ENCODE data around the gene HSPA1L.
"Not testable (repeated sequence)": the region's sequence is repeated elsewhere in the genome, so short reads cannot be mapped to it uniquely, and the experiment has no call there.

HSPA1L gene

DNA sequence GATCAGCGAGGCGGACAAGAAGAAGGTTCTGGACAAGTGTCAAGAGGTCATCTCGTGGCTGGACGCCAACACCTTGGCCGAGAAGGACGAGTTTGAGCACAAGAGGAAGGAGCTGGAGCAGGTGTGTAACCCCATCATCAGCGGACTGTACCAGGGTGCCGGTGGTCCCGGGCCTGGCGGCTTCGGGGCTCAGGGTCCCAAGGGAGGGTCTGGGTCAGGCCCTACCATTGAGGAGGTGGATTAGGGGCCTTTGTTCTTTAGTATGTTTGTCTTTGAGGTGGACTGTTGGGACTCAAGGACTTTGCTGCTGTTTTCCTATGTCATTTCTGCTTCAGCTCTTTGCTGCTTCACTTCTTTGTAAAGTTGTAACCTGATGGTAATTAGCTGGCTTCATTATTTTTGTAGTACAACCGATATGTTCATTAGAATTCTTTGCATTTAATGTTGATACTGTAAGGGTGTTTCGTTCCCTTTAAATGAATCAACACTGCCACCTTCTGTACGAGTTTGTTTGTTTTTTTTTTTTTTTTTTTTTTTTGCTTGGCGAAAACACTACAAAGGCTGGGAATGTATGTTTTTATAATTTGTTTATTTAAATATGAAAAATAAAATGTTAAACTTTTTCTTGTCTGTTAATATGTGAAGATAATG lies 14.7 kb upstream of the HSPA1L start:
- H3K9me3 Mint-ChIP-seq: no peaks in the 10 kb centered on the region
- H3K27me3 Mint-ChIP-seq: no peaks in the 10 kb centered on the region
- peak; percentile 6 for ATAC-seq (ENCODE audit: low read depth)
- H3K27ac Mint-ChIP-seq: peak overlapping the region; percentile 80
- DNase-seq (ENCODE audit: low spot score in 2 of 2): peak in 1 of 2 donors; percentile 38
- H3K4me3 Mint-ChIP-seq: peak overlapping the region; percentile 91
- peaks cover 19% of the 10 kb centered on the region for H3K4me1 Mint-ChIP-seq
- no peaks in the 10 kb centered on the region for H3K36me3 Mint-ChIP-seq

DNA sequence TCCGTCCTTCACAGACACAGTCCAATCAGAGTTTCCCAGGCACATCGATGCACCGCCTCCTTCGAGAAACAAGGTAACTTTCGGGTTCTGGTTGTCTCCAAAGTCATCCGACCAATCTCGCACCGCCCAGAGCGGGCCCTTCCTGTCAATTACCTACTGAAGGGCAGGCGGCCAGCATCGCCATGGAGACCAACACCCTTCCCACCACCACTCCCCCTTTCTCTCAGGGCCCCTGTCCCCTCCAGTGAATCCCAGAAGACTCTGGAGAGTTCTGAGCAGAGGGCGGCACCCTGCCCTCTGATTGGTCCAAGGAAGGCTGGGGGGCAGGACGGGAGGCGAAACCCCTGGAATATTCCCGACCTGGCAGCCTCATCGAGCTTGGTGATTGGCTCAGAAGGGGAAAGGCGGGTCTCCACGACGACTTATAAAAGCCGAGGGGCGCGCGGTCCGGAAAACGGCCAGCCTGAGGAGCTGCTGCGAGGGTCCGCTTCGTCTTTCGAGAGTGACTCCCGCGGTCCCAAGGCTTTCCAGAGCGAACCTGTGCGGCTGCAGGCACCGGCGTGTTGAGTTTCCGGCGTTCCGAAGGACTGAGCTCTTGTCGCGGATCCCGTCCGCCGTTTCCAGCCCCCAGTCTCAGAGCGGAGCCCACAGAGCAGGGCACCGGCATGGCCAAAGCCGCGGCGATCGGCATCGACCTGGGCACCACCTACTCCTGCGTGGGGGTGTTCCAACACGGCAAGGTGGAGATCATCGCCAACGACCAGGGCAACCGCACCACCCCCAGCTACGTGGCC lies 12.4 kb upstream of the HSPA1L start, which contains the start of gene HSPA1B:
Gene HSPA1B (plus strand): TSS at position 453 of the 794 bp plus-strand sequence. CDS start 213 bp downstream, at position 666.
- peaks cover 16% of the 10 kb centered on the region for H3K4me1 Mint-ChIP-seq
- no peaks in the 10 kb centered on the region for H3K36me3 Mint-ChIP-seq
- peak within 1 kb of the TSS; percentile 97 for H3K27ac Mint-ChIP-seq
- ATAC-seq (ENCODE audit: low read depth) (peak; percentile 74), DNase-seq (ENCODE audit: low spot score in 2 of 2) (peak; percentile 73 to 77)
- H3K27me3 Mint-ChIP-seq: no peaks in the 10 kb centered on the region
- no peaks in the 10 kb centered on the region for H3K9me3 Mint-ChIP-seq
- H3K4me3 Mint-ChIP-seq: peak within 1 kb of the TSS; percentile 92

DNA sequence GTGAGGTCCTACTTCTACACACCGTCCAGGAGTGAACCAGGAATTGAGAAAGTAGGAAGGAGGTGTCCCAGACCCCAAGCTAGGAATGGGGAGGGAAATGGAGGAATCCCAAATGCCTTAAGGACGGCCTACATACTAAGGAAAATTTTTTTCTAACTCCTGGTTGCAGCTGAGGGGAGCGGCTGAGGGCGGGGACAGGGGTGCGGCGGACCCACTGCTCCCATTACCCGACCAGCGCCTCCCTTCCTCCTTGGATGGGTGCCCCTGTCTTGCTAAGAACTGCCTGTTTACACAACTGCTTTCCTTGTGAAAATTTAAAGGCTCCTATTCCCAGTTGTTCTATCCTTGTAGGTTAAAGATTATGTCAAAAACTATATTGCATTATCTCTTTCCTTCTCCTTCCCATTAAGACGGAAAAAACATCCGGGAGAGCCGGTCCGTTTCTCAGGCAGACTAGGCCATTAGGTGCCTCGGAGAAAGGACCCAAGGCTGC lies 11.8 kb upstream of the HSPA1L start:
- Mint-ChIP-seq H3K27ac (peak overlapping the region; percentile 97), H3K4me3 (peak overlapping the region; percentile 92), H3K4me1 (peaks cover 21% of the 10 kb centered on the region), H3K9me3 (no peaks in the 10 kb centered on the region), H3K27me3 (no peaks in the 10 kb centered on the region), H3K36me3 (no peaks in the 10 kb centered on the region)
- DNase-seq (ENCODE audit: low spot score in 2 of 2) (no peak), ATAC-seq (ENCODE audit: low read depth) (peak; percentile 14)

DNA sequence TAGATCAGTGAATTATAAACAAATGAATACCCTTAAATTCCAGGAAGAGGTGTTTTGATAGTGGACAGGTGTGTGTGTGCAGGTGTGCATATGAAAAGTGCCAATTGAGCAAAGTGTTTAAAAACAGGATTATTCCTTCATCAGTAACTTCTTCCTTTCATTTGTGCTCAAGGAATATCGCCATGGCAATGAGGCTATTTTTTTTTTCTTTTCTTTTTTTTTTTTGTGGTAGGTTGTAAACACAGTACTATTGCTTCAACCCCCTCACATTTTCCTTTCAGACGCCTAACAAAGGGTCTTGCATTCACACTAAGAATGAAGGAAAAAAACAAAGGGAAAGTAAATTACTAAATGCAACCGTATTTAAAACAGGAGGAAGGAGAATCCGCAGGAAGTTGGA lies 10.5 kb upstream of the HSPA1L start:
- Mint-ChIP-seq H3K4me1 (peaks cover 19% of the 10 kb centered on the region), H3K27me3 (no peaks in the 10 kb centered on the region), H3K9me3 (no peaks in the 10 kb centered on the region), H3K4me3 (peak overlapping the region; percentile 37), H3K27ac (peak overlapping the region; percentile 97), H3K36me3 (no peaks in the 10 kb centered on the region)
- ATAC-seq (ENCODE audit: low read depth): no peak
- DNase-seq (ENCODE audit: low spot score in 2 of 2): no peak

DNA sequence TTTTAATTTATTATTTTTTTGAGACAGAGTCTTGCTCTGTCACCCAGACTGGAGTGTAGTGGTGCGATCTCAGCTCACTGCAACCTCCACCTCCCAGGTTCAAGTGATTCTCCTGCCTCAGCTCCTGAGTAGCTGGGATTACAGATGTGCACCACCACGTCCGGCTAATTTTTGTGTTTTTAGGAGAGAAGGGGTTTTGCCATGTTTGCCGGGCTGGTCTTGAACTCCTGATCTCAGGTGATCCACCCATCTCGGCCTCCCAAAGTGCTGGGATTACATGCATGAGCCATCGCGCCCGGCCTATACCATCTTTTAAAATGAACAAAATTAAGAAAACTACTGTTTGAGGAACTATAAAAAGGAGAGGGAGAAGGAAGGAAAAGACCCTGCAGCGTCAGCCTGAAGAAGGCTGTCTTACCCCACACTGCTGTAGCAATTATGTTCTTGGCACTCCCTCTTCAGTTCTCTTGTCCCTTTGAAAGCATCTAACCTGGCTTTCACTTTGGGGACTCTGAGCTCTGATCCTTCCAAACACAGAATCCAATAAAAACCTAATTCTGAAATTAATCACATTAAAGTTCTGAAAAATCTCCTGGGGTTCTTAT lies 8.6 kb upstream of the HSPA1L start:
- H3K27ac Mint-ChIP-seq; ATAC-seq (ENCODE audit: low read depth); DNase-seq (ENCODE audit: low spot score in 2 of 2); H3K36me3 Mint-ChIP-seq; H3K9me3 Mint-ChIP-seq; H3K27me3 Mint-ChIP-seq: not testable (repeated sequence)
- Mint-ChIP-seq H3K4me1 (peaks cover 15% of the 10 kb centered on the region), H3K4me3 (peak overlapping the region; percentile 49)

DNA sequence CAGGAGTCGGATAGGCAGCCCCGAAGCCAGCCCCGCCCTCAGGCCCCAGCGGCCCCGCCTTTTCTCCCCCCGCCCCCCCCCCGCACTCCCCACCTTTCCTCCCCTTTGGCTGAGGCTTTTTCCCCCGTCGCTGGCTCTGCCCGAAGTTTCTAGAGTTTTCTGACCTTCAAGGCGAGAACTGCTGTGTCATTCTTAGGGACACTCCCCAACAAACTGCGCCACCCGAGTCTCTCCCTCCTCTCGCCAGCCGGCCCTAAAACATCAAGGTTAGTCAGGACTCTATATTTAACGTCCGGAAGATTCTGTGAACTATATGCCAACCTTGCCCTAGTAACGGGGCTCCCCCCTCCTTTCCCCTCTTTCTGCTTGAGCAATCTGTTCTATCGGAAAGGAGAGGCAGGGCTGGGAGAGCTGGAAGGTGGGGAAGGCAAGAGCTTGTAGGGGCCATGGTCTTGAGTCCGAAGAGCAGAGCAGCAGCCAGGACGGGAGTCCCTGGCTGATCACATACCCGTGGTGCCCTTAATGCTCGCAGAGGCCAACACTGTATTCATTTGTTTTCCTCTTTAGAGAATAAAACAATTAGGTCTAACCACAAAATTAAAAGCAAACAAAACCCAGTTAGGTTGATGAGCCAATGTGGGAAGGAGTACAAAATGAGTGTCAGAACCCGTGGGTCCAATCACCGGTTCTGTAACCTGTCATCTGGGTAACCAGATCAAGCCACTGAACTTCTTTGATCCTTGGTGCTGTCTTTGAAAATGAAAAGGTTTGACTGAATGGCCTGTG lies 7.1 kb upstream of the HSPA1L start:
- no peaks in the 10 kb centered on the region for H3K27me3 Mint-ChIP-seq
- peak overlapping the region; percentile 99 for H3K4me3 Mint-ChIP-seq
- peak overlapping the region; percentile 94 for H3K27ac Mint-ChIP-seq
- H3K9me3 Mint-ChIP-seq: no peaks in the 10 kb centered on the region
- ATAC-seq (ENCODE audit: low read depth) (peak; percentile 38), DNase-seq (ENCODE audit: low spot score in 2 of 2) (peak in 1 of 2 donors; percentile 48)
- peaks cover 23% of the 10 kb centered on the region for H3K4me1 Mint-ChIP-seq
- H3K36me3 Mint-ChIP-seq: no peaks in the 10 kb centered on the region

DNA sequence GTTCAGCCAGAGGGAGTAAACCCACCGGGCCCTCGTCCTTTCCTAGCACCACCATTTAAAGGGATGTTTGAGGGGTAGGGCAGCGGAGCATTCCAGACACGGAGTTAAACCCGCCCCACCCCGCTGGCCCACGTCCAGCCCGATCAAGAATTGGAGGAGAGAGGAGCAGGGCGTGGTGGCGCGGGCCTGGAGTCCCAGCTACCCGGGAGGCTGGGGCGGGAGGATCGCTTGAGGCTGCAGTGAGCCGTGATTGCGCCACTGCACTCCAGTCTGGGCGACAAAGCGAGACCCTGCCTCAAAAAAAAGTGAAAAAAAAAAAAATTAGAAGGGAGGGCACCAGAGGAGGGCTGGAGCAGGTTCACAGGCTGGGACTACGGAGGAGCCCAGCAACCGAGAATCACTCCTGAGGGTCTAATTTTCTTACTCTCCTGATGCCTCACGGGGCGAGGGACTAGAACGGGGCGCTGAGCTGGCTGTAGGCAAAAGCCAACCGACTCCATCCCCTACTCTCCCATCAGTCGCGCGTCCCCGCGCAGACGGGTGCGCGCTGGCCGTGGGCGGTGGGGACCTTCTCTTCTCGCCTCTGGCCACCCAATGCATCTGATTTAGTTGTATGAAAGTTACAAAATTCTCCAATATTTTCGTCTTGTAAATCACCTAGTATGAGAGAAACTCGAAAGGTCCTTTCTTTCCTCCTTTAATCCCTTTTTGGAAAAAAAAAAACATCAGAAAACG lies 6.4 kb upstream of the HSPA1L start:
- H3K27me3 Mint-ChIP-seq: no peaks in the 10 kb centered on the region
- no peaks in the 10 kb centered on the region for H3K36me3 Mint-ChIP-seq
- peaks cover 17% of the 10 kb centered on the region for H3K4me1 Mint-ChIP-seq
- DNase-seq (ENCODE audit: low spot score in 2 of 2): peak in 1 of 2 donors; percentile 61
- peak overlapping the region; percentile 94 for H3K27ac Mint-ChIP-seq
- H3K4me3 Mint-ChIP-seq: peak overlapping the region; percentile 99
- H3K9me3 Mint-ChIP-seq: no peaks in the 10 kb centered on the region
- ATAC-seq (ENCODE audit: low read depth): peak; percentile 56

DNA sequence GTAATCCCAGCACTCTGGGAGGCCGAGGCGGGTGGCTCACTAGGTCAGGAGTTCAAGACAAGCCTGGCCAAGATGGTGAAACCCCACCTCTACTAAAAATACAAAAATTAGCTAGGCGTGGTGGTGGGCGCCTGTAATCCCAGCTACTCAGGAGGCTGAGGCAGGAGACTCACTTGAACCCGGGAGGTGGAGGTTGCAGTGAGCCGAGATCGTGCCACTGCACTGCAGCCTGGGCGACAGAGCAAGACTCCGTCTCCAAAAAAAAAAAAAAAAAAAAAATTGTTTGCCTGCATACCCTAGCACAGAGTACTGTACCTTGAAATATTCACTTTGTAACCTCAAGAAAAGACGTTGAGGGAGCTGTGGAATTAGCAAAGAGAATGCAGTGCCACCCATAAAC lies 5.3 kb upstream of the HSPA1L start:
- not testable (repeated sequence) for H3K9me3 Mint-ChIP-seq; H3K36me3 Mint-ChIP-seq; H3K27me3 Mint-ChIP-seq; DNase-seq (ENCODE audit: low spot score in 2 of 2); ATAC-seq (ENCODE audit: low read depth); H3K27ac Mint-ChIP-seq
- Mint-ChIP-seq H3K4me3 (peak overlapping the region; percentile 44), H3K4me1 (peaks cover 17% of the 10 kb centered on the region)

DNA sequence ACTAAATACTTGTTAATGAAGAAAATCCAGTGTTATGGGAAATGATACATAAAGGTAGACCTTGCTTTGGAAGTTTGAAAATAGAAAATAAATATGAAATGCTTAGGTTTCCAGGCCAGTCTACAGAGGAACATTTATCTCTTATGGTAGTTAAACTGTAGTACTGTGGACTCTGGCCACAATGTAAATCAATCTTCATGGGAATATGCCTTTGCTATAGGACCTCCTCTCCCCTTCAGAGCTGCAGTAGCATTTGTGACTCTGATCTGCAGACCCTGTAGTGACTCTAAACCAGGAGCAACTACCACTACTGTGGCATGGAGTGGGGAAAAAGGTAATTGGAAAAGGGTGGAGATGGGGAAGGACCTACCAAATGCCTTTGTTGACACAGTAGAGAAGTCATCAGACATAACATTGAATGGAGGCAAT lies 4.8 kb upstream of the HSPA1L start:
- DNase-seq (ENCODE audit: low spot score in 2 of 2) (no peak), ATAC-seq (ENCODE audit: low read depth) (no peak)
- Mint-ChIP-seq H3K36me3 (no peaks in the 10 kb centered on the region), H3K9me3 (no peaks in the 10 kb centered on the region), H3K4me1 (peaks cover 17% of the 10 kb centered on the region), H3K4me3 (no peak overlapping the region), H3K27me3 (no peaks in the 10 kb centered on the region), H3K27ac (no peak overlapping the region)

DNA sequence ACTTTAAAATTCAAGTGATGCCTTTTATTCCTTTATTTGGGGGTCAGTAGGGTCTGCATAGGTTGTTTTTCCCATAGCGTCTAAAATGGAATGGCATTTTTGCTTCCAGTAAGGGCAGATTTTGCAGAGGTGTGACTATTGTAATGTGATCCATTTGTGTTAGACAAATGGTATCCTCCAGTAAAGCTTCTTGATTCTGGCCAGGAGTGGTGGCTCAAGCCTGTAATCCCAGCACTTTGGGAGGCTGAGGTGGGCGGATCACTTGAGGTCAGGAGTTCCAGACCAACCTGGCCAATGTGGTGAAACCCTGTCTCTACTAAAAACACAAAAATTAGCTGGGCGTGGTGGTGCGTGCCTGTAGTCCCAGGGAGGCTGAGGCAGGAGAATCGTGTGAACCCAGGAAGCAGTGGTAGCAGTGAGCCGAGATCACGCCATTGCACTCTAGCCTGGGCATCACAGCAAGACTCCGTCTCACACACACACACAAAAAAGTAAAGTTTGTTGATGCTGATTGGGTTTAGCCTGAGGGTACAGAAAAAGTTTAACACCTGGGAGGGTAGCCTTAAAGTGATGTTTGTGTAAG lies 2.9 kb upstream of the HSPA1L start:
- Mint-ChIP-seq H3K4me3 (peak overlapping the region; percentile 87), H3K4me1 (peaks cover 23% of the 10 kb centered on the region), H3K27ac (peak overlapping the region; percentile 67)
- ATAC-seq (ENCODE audit: low read depth); DNase-seq (ENCODE audit: low spot score in 2 of 2); H3K36me3 Mint-ChIP-seq; H3K9me3 Mint-ChIP-seq; H3K27me3 Mint-ChIP-seq: not testable (repeated sequence)

DNA sequence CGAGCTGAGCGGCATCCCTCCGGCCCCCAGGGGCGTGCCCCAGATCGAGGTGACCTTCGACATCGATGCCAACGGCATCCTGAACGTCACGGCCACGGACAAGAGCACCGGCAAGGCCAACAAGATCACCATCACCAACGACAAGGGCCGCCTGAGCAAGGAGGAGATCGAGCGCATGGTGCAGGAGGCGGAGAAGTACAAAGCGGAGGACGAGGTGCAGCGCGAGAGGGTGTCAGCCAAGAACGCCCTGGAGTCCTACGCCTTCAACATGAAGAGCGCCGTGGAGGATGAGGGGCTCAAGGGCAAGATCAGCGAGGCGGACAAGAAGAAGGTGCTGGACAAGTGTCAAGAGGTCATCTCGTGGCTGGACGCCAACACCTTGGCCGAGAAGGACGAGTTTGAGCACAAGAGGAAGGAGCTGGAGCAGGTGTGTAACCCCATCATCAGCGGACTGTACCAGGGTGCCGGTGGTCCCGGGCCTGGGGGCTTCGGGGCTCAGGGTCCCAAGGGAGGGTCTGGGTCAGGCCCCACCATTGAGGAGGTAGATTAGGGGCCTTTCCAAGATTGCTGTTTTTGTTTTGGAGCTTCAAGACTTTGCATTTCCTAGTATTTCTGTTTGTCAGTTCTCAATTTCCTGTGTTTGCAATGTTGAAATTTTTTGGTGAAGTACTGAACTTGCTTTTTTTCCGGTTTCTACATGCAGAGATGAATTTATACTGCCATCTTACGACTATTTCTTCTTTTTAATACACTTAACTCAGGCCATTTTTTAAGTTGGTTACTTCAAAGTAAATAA lies 2.2 kb upstream of the HSPA1L start:
- H3K36me3 Mint-ChIP-seq; H3K9me3 Mint-ChIP-seq; H3K27me3 Mint-ChIP-seq; DNase-seq (ENCODE audit: low spot score in 2 of 2): not testable (repeated sequence)
- Mint-ChIP-seq H3K4me3 (peak overlapping the region; percentile 87), H3K27ac (peak overlapping the region; percentile 67), H3K4me1 (peaks cover 26% of the 10 kb centered on the region)
- ATAC-seq (ENCODE audit: low read depth): peak; percentile 23

DNA sequence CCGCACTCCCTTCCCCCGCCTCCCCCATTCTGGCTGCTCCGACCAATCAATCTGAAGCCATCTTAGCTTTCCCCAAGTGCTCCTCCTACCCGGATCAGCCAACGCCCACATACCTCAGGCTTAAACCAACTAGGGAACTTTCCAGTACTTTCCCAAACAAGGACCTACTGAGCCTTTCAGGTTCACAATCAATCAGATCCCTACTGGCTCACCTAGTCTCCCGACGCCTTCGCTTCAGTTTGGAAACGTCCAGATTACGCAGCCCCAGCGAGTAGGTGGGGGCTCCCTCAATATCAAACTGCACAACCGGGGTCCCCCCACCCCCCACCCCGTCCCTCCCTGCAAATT lies 432 bp downstream of the HSPA1L start:
- peak; percentile 74 for ATAC-seq (ENCODE audit: low read depth)
- H3K9me3 Mint-ChIP-seq: no peaks in the 10 kb centered on the region
- H3K27me3 Mint-ChIP-seq: no peaks in the 10 kb centered on the region
- peaks cover 17% of the 10 kb centered on the region for H3K4me1 Mint-ChIP-seq
- peak overlapping the region; percentile 97 for H3K4me3 Mint-ChIP-seq
- H3K27ac Mint-ChIP-seq: peak overlapping the region; percentile 90
- DNase-seq (ENCODE audit: low spot score in 2 of 2): peak in 1 of 2 donors; percentile 39
- peaks cover 3% of the 10 kb centered on the region for H3K36me3 Mint-ChIP-seq
